GM19395 (cell line): ENCODE data around the gene ERP27.

Experiments used
- ATAC-seq: cut with Tn5 transposase; IDR thresholded peaks from one replicate; pipeline ENCODE4 v1.9.1; 2021; ENCODE audit warnings: mild to moderate bottlenecking, moderate library complexity; ENCODE audit not compliant: unreplicated experiment

The ERP27 gene

GRCh38 chr12:14871886-14872285, 66.5 kb downstream of the ERP27 start:
- ATAC-seq = no peak

- ATAC-seq = no peak
Measured at GRCh38 chr12:14871247-14871646, 67.1 kb downstream of the ERP27 start.

GRCh38 chr12:14868916-14869506, 69.3 kb downstream of the ERP27 start:
- no peak for ATAC-seq
